Measurements from ENCODE around the gene PIANP.

PIANP gene

GRCh38 chr12:6653342-6653741 lies 47.3 kb downstream of the PIANP start:
- Histone ChIP-seq H3K27me3 (ENCODE audit: control insufficient read depth, low read length) (no peaks in the 10 kb centered on the region), H3F3A (ENCODE audit: control insufficient read depth, insufficient read depth) (no peaks in the 10 kb centered on the region), H3K79me2 (ENCODE audit: control insufficient read depth, low read length) (no peaks in the 10 kb centered on the region), H3K27ac (ENCODE audit: low read depth, low read length) (no peak overlapping the region), H3K4me1 (ENCODE audit: control insufficient read depth, low read length) (peaks cover 11% of the 10 kb centered on the region), H3K4me3 (ENCODE audit: low read length) (no peak overlapping the region), H3K9me2 (replicated peaks; ENCODE audit: control insufficient read depth, low read length) (no peaks in the 10 kb centered on the region), H4K20me1 (ENCODE audit: control insufficient read depth, insufficient read depth, low read depth, low read length) (no peaks in the 10 kb centered on the region), H3K36me3 (ENCODE audit: control insufficient read depth, low read length) (peaks cover 40% of the 10 kb centered on the region), H3K9me3 (ENCODE audit: control insufficient read depth, insufficient read depth, low read length) (no peaks in the 10 kb centered on the region), H3K4me2 (ENCODE audit: low read length) (no peak overlapping the region)
- TF ChIP-seq EZH2phosphoT487 (IDR thresholded peaks at IDR 0.05; ENCODE audit: borderline replicate concordance, low read length) = no peak
- TF ChIP-seq, protein P1, sequence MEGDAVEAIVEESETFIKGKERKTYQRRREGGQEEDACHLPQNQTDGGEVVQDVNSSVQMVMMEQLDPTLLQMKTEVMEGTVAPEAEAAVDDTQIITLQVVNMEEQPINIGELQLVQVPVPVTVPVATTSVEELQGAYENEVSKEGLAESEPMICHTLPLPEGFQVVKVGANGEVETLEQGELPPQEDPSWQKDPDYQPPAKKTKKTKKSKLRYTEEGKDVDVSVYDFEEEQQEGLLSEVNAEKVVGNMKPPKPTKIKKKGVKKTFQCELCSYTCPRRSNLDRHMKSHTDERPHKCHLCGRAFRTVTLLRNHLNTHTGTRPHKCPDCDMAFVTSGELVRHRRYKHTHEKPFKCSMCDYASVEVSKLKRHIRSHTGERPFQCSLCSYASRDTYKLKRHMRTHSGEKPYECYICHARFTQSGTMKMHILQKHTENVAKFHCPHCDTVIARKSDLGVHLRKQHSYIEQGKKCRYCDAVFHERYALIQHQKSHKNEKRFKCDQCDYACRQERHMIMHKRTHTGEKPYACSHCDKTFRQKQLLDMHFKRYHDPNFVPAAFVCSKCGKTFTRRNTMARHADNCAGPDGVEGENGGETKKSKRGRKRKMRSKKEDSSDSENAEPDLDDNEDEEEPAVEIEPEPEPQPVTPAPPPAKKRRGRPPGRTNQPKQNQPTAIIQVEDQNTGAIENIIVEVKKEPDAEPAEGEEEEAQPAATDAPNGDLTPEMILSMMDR (IDR thresholded peaks at IDR 0.05; ENCODE audit: low read depth, low read length, poor library complexity, severe bottlenecking) = no peak

GRCh38 chr12:6652391-6652790 lies 48.2 kb downstream of the PIANP start:
- Histone ChIP-seq H3K4me1 (ENCODE audit: control insufficient read depth, low read length) (peaks cover 19% of the 10 kb centered on the region), H3K9me3 (ENCODE audit: control insufficient read depth, insufficient read depth, low read length) (no peaks in the 10 kb centered on the region), H3K4me2 (ENCODE audit: low read length) (no peak overlapping the region), H3K79me2 (ENCODE audit: control insufficient read depth, low read length) (no peaks in the 10 kb centered on the region), H3F3A (ENCODE audit: control insufficient read depth, insufficient read depth) (no peaks in the 10 kb centered on the region), H3K36me3 (ENCODE audit: control insufficient read depth, low read length) (peaks cover 46% of the 10 kb centered on the region), H3K4me3 (ENCODE audit: low read length) (no peak overlapping the region), H3K27me3 (ENCODE audit: control insufficient read depth, low read length) (no peaks in the 10 kb centered on the region), H4K20me1 (ENCODE audit: control insufficient read depth, insufficient read depth, low read depth, low read length) (no peaks in the 10 kb centered on the region), H3K9me2 (replicated peaks; ENCODE audit: control insufficient read depth, low read length) (no peaks in the 10 kb centered on the region), H3K27ac (ENCODE audit: low read depth, low read length) (no peak overlapping the region)
- TF ChIP-seq, protein P1 (IDR thresholded peaks at IDR 0.05; ENCODE audit: low read depth, low read length, poor library complexity, severe bottlenecking) = no peak
- TF ChIP-seq EZH2phosphoT487 (IDR thresholded peaks at IDR 0.05; ENCODE audit: borderline replicate concordance, low read length) = no peak

DNA sequence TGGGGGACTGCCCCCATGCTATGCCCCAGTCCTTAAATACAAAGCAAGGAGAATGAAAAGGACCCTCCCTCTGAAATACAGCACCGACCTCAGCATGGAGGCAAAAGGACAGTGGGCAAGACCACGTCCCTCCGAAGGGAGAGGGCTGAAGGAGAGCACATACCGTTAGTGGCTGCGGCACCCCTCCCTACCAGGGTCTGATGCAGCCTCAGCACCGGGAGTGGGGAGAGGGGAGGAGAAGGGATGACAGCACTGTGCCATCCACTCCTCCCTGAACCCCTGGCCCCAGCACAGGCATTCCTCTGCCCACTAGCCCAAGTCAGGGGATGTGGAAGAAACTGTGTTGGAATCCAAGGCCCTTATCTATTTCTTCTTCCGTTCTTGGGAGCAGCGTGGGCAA lies 49.8 kb downstream of the PIANP start:
- peaks cover 12% of the 10 kb centered on the region for H3K79me2 ChIP-seq (ENCODE audit: control insufficient read depth, low read length)
- H3K4me3 ChIP-seq (ENCODE audit: low read length) = no peak overlapping the region
- H3K4me2 ChIP-seq (ENCODE audit: low read length) = no peak overlapping the region
- no peaks in the 10 kb centered on the region for H3K9me2 ChIP-seq (replicated peaks; ENCODE audit: control insufficient read depth, low read length)
- no peak overlapping the region for H3K27ac ChIP-seq (ENCODE audit: low read depth, low read length)
- peaks cover 18% of the 10 kb centered on the region for H3K4me1 ChIP-seq (ENCODE audit: control insufficient read depth, low read length)
- H3F3A ChIP-seq (ENCODE audit: control insufficient read depth, insufficient read depth) = no peaks in the 10 kb centered on the region
- H3K36me3 ChIP-seq (ENCODE audit: control insufficient read depth, low read length) = peaks cover 50% of the 10 kb centered on the region
- no peaks in the 10 kb centered on the region for H3K9me3 ChIP-seq (ENCODE audit: control insufficient read depth, insufficient read depth, low read length)
- H3K27me3 ChIP-seq (ENCODE audit: control insufficient read depth, low read length) = no peaks in the 10 kb centered on the region
- no peak for TF ChIP-seq EZH2phosphoT487 (IDR thresholded peaks at IDR 0.05; ENCODE audit: borderline replicate concordance, low read length)
- TF ChIP-seq, protein P1 (IDR thresholded peaks at IDR 0.05; ENCODE audit: low read depth, low read length, poor library complexity, severe bottlenecking) = no peak
- no peaks in the 10 kb centered on the region for H4K20me1 ChIP-seq (ENCODE audit: control insufficient read depth, insufficient read depth, low read depth, low read length)
